ENCODE measurements around the gene COTL1. TPM values are rescaled to one million over a fixed set of nuclear protein-coding genes. Genes with fewer than 3 reads are reported as not detected.
"Not testable (repeated sequence)": the region's sequence is repeated elsewhere in the genome, so short reads cannot be mapped to it uniquely, and the experiment has no call there.

The COTL1 gene
- total and polyA plus RNA-seq, 3 experiments from 2014 or later = 373 to 653 (median 388) TPM

DNA sequence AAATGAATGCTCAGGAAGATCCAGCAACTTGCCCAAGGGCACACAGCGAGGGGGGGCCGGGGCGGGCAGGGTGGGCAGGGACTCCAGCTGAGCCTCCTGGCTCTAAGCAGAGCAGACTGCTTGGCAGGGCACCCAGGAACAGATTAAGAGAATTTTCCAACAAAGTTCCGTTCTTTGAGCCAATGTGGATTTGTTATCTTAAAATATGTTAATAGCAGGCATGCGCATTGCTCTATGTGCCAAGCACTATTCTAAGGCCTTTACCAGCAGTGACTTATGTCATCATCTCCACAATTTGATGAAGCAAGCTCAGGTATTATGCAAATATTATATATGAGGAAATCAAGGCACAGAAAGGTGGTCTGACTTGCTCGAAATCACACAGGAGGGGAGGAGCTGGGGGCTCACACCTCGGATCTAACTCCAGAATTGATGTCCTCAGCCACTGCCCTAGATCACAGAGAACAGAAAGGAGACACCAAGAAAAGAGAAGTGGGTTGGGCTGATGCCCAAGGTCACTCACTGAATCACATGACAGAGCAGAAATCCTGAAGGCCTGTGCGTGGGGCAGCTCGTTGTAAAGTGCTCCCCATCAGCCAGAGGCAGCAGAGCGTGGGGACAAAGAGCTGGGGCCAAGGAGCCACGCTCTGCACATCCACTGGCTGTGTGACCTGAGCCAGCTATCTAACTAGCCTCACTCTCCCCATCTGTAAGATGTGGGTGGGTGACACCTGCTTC, 90.2 kb downstream of the COTL1 start:
- POLR2A ChIA-PET = interaction anchor here (0.5 to 1.1 kb wide), 4 partner anchors 9 to 538 kb away, joined by 3 to 4 read pairs (median 3); no protein-coding TSS in a partner anchor
- Histone ChIP-seq H3K27ac (ENCODE audit: low read depth, low read length) (no peak overlapping the region), H3K27me3 (ENCODE audit: insufficient read depth, low read length, poor library complexity, severe bottlenecking) (no peaks in the 10 kb centered on the region), H3K4me3 (ENCODE audit: low read length) (no peak overlapping the region), H3K4me1 (ENCODE audit: insufficient read depth, low read length) (no peaks in the 10 kb centered on the region), H3K36me3 (ENCODE audit: insufficient read depth, low read length) (no peaks in the 10 kb centered on the region), H3K9me3 (ENCODE audit: low read length) (no peaks in the 10 kb centered on the region)
- peaks cover 6 to 17% (median 14%) of the 10 kb centered on the region in 3 donors for H3K36me3 Mint-ChIP-seq
- peak overlapping the region in 1 of 8 donors; percentile 2 for H3K27ac Mint-ChIP-seq
- DNase-seq = no peak
- CTCF ChIA-PET = interaction anchor here (1.1 to 2.2 kb wide), 7 partner anchors 8 to 198 kb away, joined by 3 to 8 read pairs (median 5); no protein-coding TSS in a partner anchor
- no peak overlapping the region for H3K4me3 Mint-ChIP-seq
- peaks cover 3 to 18% (median 8%) of the 10 kb centered on the region in 3 donors for H3K4me1 Mint-ChIP-seq
- H3K27me3 Mint-ChIP-seq = peaks cover 0 to 1% of the 10 kb centered on the region in 2 donors
- H3K9me3 Mint-ChIP-seq = peaks cover 0 to 5% (median 0%) of the 10 kb centered on the region in 5 donors

DNA sequence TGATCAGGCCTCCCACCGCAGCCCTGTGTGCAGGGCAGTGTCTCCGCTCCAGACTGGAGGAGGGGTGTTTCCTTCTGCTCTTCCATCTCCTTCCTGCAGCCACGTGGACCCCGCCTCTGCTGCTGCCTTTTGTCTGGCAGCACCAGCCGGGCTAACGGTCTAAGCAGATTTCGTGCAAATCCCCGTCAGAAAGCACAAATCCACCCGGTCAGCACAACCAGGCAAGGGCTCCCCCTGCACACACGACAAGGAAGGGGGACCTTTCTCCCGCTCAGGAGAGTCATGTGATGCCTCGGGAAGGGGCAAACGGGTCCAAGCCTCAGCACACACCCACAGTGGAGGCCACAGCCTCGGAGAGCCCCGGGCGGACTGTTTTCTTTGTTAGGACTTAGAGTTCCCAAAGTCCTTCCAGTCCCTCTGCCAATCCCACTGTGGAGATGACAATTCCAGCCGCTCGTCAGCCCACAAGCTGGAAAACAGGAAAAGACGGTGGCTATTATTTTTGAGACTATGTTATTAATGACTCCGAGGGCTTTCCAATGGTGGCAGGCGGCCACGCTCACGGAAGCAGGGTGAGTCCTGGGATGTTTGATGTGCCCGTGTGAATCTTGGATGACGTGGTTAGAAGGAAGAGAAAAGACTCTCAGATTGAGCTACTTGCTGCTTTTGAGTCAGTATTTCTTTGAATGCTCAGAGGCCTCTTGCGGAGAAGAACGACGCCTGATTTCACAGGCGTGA, 90.9 kb downstream of the COTL1 start:
- ChIA-PET POLR2A (interaction anchor here (1.1 kb wide), 1 partner anchor 8 kb away, joined by 3 read pairs; no protein-coding TSS in a partner anchor), CTCF (interaction anchor here (1.1 to 2.2 kb wide), 5 partner anchors 7 to 199 kb away, joined by 3 to 6 read pairs (median 5); no protein-coding TSS in a partner anchor)
- Histone ChIP-seq H3K27me3 (ENCODE audit: insufficient read depth, low read length, poor library complexity, severe bottlenecking) (no peaks in the 10 kb centered on the region), H3K4me3 (ENCODE audit: low read length) (no peak overlapping the region), H3K27ac (ENCODE audit: low read depth, low read length) (no peak overlapping the region), H3K9me3 (ENCODE audit: low read length) (no peaks in the 10 kb centered on the region), H3K36me3 (ENCODE audit: insufficient read depth, low read length) (no peaks in the 10 kb centered on the region), H3K4me1 (ENCODE audit: insufficient read depth, low read length) (no peaks in the 10 kb centered on the region)
- no peak for DNase-seq
- Mint-ChIP-seq H3K4me3 (no peak overlapping the region), H3K9me3 (peaks cover 0 to 5% (median 0%) of the 10 kb centered on the region in 5 donors), H3K27me3 (peaks cover 0 to 1% of the 10 kb centered on the region in 2 donors), H3K27ac (peak overlapping the region in 2 of 8 donors; percentile 2 to 27), H3K4me1 (peaks cover 0 to 18% (median 8%) of the 10 kb centered on the region in 3 donors), H3K36me3 (peaks cover 6 to 17% (median 12%) of the 10 kb centered on the region in 3 donors)

DNA sequence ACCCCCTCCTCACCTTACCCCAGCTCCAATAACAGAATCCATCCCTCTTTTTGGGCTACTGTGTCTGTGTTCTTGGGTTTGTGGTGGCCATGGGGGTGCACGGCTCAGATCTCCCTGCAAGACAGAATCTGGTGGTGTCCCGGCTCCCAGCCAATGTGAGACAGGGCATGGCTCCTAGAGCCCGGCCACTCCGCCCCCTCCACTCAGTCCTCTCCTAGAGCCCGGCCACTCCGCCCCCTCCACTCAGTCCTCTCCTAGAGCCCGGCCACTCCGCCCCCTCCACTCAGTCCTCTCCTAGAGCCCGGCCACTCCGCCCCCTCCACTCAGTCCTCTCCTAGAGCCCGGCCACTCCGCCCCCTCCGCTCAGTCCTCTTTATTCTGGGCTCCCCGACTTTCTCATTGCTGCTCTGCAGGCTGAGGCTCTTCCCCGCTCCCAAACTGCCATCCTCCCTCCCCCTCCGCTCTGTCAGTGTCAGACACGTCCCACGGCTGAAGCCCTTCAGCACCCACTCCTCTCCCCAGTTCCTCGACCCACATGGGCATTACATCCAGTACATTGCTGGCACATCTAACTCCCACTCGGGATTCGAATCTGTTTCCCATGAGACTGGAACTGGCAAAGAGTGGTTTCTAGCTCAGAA, 92.8 kb downstream of the COTL1 start:
- not testable (repeated sequence) for H3K27me3 ChIP-seq (ENCODE audit: insufficient read depth, low read length, poor library complexity, severe bottlenecking); DNase-seq; H3K4me3 Mint-ChIP-seq; H3K4me3 ChIP-seq (ENCODE audit: low read length); H3K27ac ChIP-seq (ENCODE audit: low read depth, low read length); H3K9me3 Mint-ChIP-seq; H3K9me3 ChIP-seq (ENCODE audit: low read length); H3K27me3 Mint-ChIP-seq; H3K4me1 ChIP-seq (ENCODE audit: insufficient read depth, low read length); H3K36me3 ChIP-seq (ENCODE audit: insufficient read depth, low read length); H3K27ac Mint-ChIP-seq
- Mint-ChIP-seq H3K4me1 (peaks cover 4 to 27% (median 17%) of the 10 kb centered on the region in 3 donors), H3K36me3 (peaks cover 3 to 11% (median 4%) of the 10 kb centered on the region in 3 donors)
- ChIA-PET CTCF (interaction anchor here (1.5 kb wide), 1 partner anchor 10 kb away, joined by 4 read pairs; no protein-coding TSS in a partner anchor), POLR2A (interaction anchor here (0.6 kb wide), 1 partner anchor 196 kb away, joined by 6 read pairs; no protein-coding TSS in a partner anchor)

DNA sequence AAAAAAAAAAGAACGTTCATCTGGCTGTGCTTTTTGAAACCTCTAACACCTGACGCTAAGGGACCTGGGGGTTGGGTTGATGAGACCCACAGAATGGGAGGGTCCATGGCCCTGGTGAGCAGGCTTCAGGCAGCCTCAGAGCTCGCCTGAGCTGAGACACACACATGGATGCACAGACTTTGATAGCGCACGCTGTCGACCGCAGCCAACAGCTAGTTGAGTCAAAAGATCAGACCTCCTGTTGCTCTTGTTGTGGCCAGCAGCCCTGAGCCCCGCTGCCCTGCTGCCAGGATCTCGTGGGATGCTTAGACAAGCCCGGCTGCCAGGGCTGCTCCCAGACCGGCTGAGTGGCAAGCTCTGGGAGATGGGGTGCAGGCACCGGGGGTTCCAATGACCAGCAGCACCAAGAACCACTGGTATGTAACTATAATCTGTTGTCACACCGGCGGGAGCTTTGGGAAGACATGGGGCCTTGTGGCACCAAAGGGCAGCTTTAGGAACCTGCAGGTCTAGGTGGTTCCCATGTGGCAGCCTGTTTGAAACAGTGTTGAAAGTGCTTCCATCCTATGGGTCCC, 93.4 kb downstream of the COTL1 start:
- no peaks in the 10 kb centered on the region for H3K27me3 ChIP-seq (ENCODE audit: insufficient read depth, low read length, poor library complexity, severe bottlenecking)
- no peaks in the 10 kb centered on the region for H3K36me3 ChIP-seq (ENCODE audit: insufficient read depth, low read length)
- no peak overlapping the region for H3K27ac ChIP-seq (ENCODE audit: low read depth, low read length)
- CTCF ChIA-PET = interaction anchor here (1.5 kb wide), 1 partner anchor 10 kb away, joined by 4 read pairs; no protein-coding TSS in a partner anchor
- peaks cover 10% of the 10 kb centered on the region for H3K4me1 ChIP-seq (ENCODE audit: insufficient read depth, low read length)
- H3K9me3 ChIP-seq (ENCODE audit: low read length) = no peaks in the 10 kb centered on the region
- H3K36me3 Mint-ChIP-seq = peaks cover 0 to 5% (median 3%) of the 10 kb centered on the region in 3 donors
- POLR2A ChIA-PET = no interaction called here
- H3K4me3 Mint-ChIP-seq = no peak overlapping the region
- H3K27me3 Mint-ChIP-seq = no peaks in the 10 kb centered on the region
- peaks cover 10 to 33% (median 23%) of the 10 kb centered on the region in 3 donors for H3K4me1 Mint-ChIP-seq
- DNase-seq = no peak
- H3K4me3 ChIP-seq (ENCODE audit: low read length) = no peak overlapping the region
- H3K27ac Mint-ChIP-seq = no peak overlapping the region
- peaks cover 0 to 5% (median 0%) of the 10 kb centered on the region in 5 donors for H3K9me3 Mint-ChIP-seq

DNA sequence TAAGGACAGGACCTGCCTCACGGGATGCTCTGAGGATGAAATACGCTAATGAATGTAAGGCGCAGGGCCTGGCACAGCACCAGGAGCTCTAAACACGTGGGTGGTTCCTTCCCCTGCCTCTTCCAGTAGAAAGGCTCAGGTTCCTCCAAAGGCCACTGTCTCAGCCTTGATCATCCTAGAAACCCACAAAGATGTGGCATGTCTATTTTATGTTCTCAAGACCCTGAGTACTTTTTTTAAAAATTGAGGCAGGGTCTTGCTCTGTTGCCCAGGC, 96.4 kb downstream of the COTL1 start:
- Mint-ChIP-seq H3K9me3 (no peaks in the 10 kb centered on the region), H3K27ac (peak overlapping the region in 1 of 8 donors; percentile 7), H3K27me3 (no peaks in the 10 kb centered on the region), H3K4me1 (peaks cover 32 to 56% (median 48%) of the 10 kb centered on the region in 3 donors), H3K4me3 (no peak overlapping the region), H3K36me3 (no peaks in the 10 kb centered on the region)
- POLR2A ChIA-PET = no interaction called here
- CTCF ChIA-PET = interaction anchor here (4.3 kb wide), 1 partner anchor 15 kb away, joined by 21 read pairs; no protein-coding TSS in a partner anchor
- H3K27ac ChIP-seq (ENCODE audit: low read depth, low read length) = no peak overlapping the region
- no peak overlapping the region for H3K4me3 ChIP-seq (ENCODE audit: low read length)
- no peak for DNase-seq
- peaks cover 37% of the 10 kb centered on the region for H3K4me1 ChIP-seq (ENCODE audit: insufficient read depth, low read length)
- H3K27me3 ChIP-seq (ENCODE audit: insufficient read depth, low read length, poor library complexity, severe bottlenecking) = no peaks in the 10 kb centered on the region
- H3K36me3 ChIP-seq (ENCODE audit: insufficient read depth, low read length) = no peaks in the 10 kb centered on the region
- no peaks in the 10 kb centered on the region for H3K9me3 ChIP-seq (ENCODE audit: low read length)

DNA sequence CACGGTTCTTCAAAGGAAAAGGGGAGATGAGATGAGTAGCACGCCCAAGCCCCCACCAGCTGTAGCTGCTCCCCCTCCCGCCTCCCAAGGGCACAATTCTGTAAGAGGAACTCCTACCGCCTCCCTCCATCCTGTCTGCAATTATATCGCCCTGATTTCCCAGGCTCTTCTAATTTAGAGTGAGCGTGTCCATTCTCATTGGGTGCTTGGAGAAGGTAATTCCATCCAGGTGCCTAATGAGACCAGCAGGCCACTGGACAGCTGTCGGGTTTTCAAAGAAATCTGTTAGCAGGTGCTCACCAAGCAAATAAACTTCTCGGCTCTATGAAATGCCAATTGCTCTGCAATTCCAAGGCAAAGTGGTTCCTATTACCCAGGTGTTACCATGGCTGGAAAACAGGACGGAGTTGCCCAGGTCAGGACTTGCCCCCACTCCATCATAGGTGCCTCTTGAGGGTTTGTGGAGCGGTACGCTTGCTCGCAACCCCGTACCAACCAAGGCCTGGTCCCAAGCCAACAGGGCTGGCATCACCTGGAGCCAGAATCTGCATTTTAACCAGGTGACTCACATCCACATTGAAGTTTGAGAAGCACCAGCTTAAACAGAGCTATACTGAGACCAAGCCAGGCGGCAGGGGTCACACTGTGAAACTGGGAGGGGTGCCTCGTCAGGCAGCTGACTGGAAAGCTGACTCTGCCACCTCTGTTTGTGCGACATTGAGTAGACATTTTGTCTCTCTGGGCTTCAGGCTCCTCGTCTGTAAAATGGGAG, 97.0 kb downstream of the COTL1 start:
- POLR2A ChIA-PET = interaction anchor here (0.7 kb wide), 1 partner anchor 16 kb away, joined by 4 read pairs; no protein-coding TSS in a partner anchor
- DNase-seq = no peak
- no peak overlapping the region for H3K27ac ChIP-seq (ENCODE audit: low read depth, low read length)
- Mint-ChIP-seq H3K27me3 (no peaks in the 10 kb centered on the region), H3K9me3 (no peaks in the 10 kb centered on the region), H3K27ac (peak overlapping the region in 3 of 8 donors; percentile 7 to 69 (median 52)), H3K4me1 (peaks cover 36 to 60% (median 53%) of the 10 kb centered on the region in 3 donors), H3K4me3 (peak overlapping the region in 2 of 7 donors; percentile 10 to 17), H3K36me3 (no peaks in the 10 kb centered on the region)
- H3K9me3 ChIP-seq (ENCODE audit: low read length) = no peaks in the 10 kb centered on the region
- H3K27me3 ChIP-seq (ENCODE audit: insufficient read depth, low read length, poor library complexity, severe bottlenecking) = no peaks in the 10 kb centered on the region
- H3K4me3 ChIP-seq (ENCODE audit: low read length) = no peak overlapping the region
- peaks cover 42% of the 10 kb centered on the region for H3K4me1 ChIP-seq (ENCODE audit: insufficient read depth, low read length)
- H3K36me3 ChIP-seq (ENCODE audit: insufficient read depth, low read length) = no peaks in the 10 kb centered on the region
- CTCF ChIA-PET = interaction anchor here (2.1 to 4.3 kb wide), 2 partner anchors 14 to 101 kb away, joined by 10 to 21 read pairs; no protein-coding TSS in a partner anchor

DNA sequence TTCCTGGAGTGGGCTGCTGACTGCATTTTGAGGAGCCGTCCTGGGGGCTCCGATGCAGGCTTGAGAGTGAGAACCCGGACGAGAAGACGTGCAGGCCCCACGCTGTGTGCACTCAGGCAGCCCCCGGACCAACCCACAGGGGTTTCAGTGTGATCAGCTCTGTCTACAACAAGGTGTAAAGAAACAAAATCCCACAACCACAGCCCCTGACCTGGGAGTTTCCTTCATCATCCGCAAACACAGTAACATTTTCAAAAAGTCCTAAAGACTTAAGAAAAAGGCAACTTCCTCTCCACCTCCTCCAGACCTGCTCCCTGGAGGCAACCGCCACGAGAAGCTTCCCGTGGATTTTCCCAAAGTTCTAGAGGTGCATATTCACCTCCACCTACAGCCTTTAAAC, 98.0 kb downstream of the COTL1 start:
- peak overlapping the region in 6 of 8 donors; percentile 14 to 92 (median 52) for H3K27ac Mint-ChIP-seq
- H3K9me3 Mint-ChIP-seq = no peaks in the 10 kb centered on the region
- no peaks in the 10 kb centered on the region for H3K36me3 ChIP-seq (ENCODE audit: insufficient read depth, low read length)
- ChIA-PET POLR2A (interaction anchor here (0.7 to 2.3 kb wide), 5 partner anchors 8 to 89 kb away, joined by 3 to 15 read pairs (median 4); no protein-coding TSS in a partner anchor), CTCF (interaction anchor here (0.8 to 4.3 kb wide), 9 partner anchors 8 to 102 kb away, joined by 3 to 21 read pairs (median 6); no protein-coding TSS in a partner anchor)
- H3K27me3 ChIP-seq (ENCODE audit: insufficient read depth, low read length, poor library complexity, severe bottlenecking) = no peaks in the 10 kb centered on the region
- peak overlapping the region in 3 of 7 donors; percentile 20 to 74 (median 61) for H3K4me3 Mint-ChIP-seq
- H3K9me3 ChIP-seq (ENCODE audit: low read length) = no peaks in the 10 kb centered on the region
- H3K4me1 ChIP-seq (ENCODE audit: insufficient read depth, low read length) = peaks cover 53% of the 10 kb centered on the region
- H3K36me3 Mint-ChIP-seq = no peaks in the 10 kb centered on the region
- no peak overlapping the region for H3K27ac ChIP-seq (ENCODE audit: low read depth, low read length)
- no peak overlapping the region for H3K4me3 ChIP-seq (ENCODE audit: low read length)
- H3K27me3 Mint-ChIP-seq = no peaks in the 10 kb centered on the region
- H3K4me1 Mint-ChIP-seq = peaks cover 45 to 64% (median 63%) of the 10 kb centered on the region in 3 donors
- no peak for DNase-seq

Data from CD8-positive, alpha-beta memory T cell (primary cell).